ENCODE results near the gene ADPRM. TPM values are rescaled to one million over a fixed set of nuclear protein-coding genes. Genes with fewer than 3 reads are reported as not detected.

ADPRM gene
- total RNA-seq, 4 donors from 2014 or later: 2.8 to 16.2 (median 6.1) TPM

GRCh38 chr17:10668775-10669174 lies 28.6 kb upstream of the ADPRM start:
- H3K36me3 ChIP-seq: no peaks in the 10 kb centered on the region
- no peak overlapping the region for H3K4me3 ChIP-seq
- no peaks in the 10 kb centered on the region for H3K27me3 ChIP-seq
- no peak for DNase-seq
- 83 to 89% methylated on average over 1 of the region's 1 CpG for WGBS, 2 donors (ENCODE audit: low coverage in 1 of 2)
- no peak for TF ChIP-seq CTCF (IDR thresholded peaks at IDR 0.05)
- TF ChIP-seq EP300 (IDR thresholded peaks at IDR 0.05; ENCODE audit: low read depth): no peak
- no peak for TF ChIP-seq POLR2A (IDR thresholded peaks at IDR 0.05)
- TF ChIP-seq POLR2AphosphoS5 (IDR thresholded peaks at IDR 0.05): no peak
- H3K9me3 ChIP-seq: no peaks in the 10 kb centered on the region
- intact Hi-C loops (cut with DNase I; ENCODE audit: low total_unique reads) (no loop called here), in situ Hi-C loops (cut with MboI; ENCODE audit: low pct_ligation_motif_present in 1 of 4, low pct_unique_long_range_greater_than_20kb in 1 of 4, low sequenced_read_pairs in 3 of 4) (loop anchor here in 1 of 4 donors (25.0 kb wide), 1 partner anchor 106 kb away; no protein-coding TSS in a partner anchor)
- H3K4me1 ChIP-seq: no peaks in the 10 kb centered on the region
- no peak overlapping the region for H3K27ac ChIP-seq

GRCh38 chr17:10673312-10673711 lies 24.1 kb upstream of the ADPRM start:
- no peak for DNase-seq
- peak overlapping the region in 1 of 4 donors; percentile 38 for H3K27ac ChIP-seq
- H3K4me1 ChIP-seq: no peaks in the 10 kb centered on the region
- 93 to 95% methylated on average over 8 to 12 of the region's 12 CpGs for WGBS, 2 donors (ENCODE audit: low coverage in 1 of 2)
- intact Hi-C loops (cut with DNase I; ENCODE audit: low total_unique reads) (no loop called here), in situ Hi-C loops (cut with MboI; ENCODE audit: low pct_ligation_motif_present in 1 of 4, low pct_unique_long_range_greater_than_20kb in 1 of 4, low sequenced_read_pairs in 3 of 4) (loop anchor here in 1 of 4 donors (25.0 kb wide), 1 partner anchor 111 kb away; no protein-coding TSS in a partner anchor)
- no peaks in the 10 kb centered on the region for H3K9me3 ChIP-seq
- TF ChIP-seq POLR2A (IDR thresholded peaks at IDR 0.05) (no peak), POLR2AphosphoS5 (IDR thresholded peaks at IDR 0.05) (no peak), EP300 (IDR thresholded peaks at IDR 0.05; ENCODE audit: low read depth) (no peak), CTCF (IDR thresholded peaks at IDR 0.05) (no peak)
- H3K4me3 ChIP-seq: no peak overlapping the region
- H3K27me3 ChIP-seq: no peaks in the 10 kb centered on the region
- H3K36me3 ChIP-seq: peaks cover 0 to 16% (median 5%) of the 10 kb centered on the region in 4 donors

GRCh38 chr17:10674704-10675103 lies 22.7 kb upstream of the ADPRM start:
- DNase-seq: no peak
- no peak overlapping the region for H3K27ac ChIP-seq
- peaks cover 0 to 22% (median 8%) of the 10 kb centered on the region in 4 donors for H3K36me3 ChIP-seq
- no peaks in the 10 kb centered on the region for H3K4me1 ChIP-seq
- TF ChIP-seq EP300 (IDR thresholded peaks at IDR 0.05; ENCODE audit: low read depth): no peak
- in situ Hi-C loops (cut with MboI; ENCODE audit: low pct_ligation_motif_present in 1 of 4, low pct_unique_long_range_greater_than_20kb in 1 of 4, low sequenced_read_pairs in 3 of 4) (loop anchor here in 1 of 4 donors (25.0 kb wide), 1 partner anchor 112 kb away; no protein-coding TSS in a partner anchor), intact Hi-C loops (cut with DNase I; ENCODE audit: low total_unique reads) (no loop called here)
- no peak overlapping the region for H3K4me3 ChIP-seq
- 98 to 100% methylated on average over 2 to 4 of the region's 4 CpGs for WGBS, 2 donors (ENCODE audit: low coverage in 1 of 2)
- no peaks in the 10 kb centered on the region for H3K27me3 ChIP-seq
- H3K9me3 ChIP-seq: no peaks in the 10 kb centered on the region

GRCh38 chr17:10681866-10682446 lies 15.4 kb upstream of the ADPRM start:
- peaks cover 0 to 3% (median 0%) of the 10 kb centered on the region in 4 donors for H3K4me1 ChIP-seq
- DNase-seq: no peak

More at GRCh38 chr17:10681866-10682446, 15.4 kb upstream of the ADPRM start:
- no peak for TF ChIP-seq EP300 (IDR thresholded peaks at IDR 0.05; ENCODE audit: low read depth)
- no peak for TF ChIP-seq CTCF (IDR thresholded peaks at IDR 0.05)
- TF ChIP-seq POLR2AphosphoS5 (IDR thresholded peaks at IDR 0.05): no peak
- TF ChIP-seq POLR2A (IDR thresholded peaks at IDR 0.05): no peak
- Histone ChIP-seq H3K4me3 (no peak overlapping the region), H3K27ac (peak overlapping the region; percentile 3 to 33 (median 26)), H3K36me3 (peaks cover 0 to 48% (median 20%) of the 10 kb centered on the region in 4 donors), H3K9me3 (no peaks in the 10 kb centered on the region), H3K27me3 (no peaks in the 10 kb centered on the region)
- in situ Hi-C loops (cut with MboI; ENCODE audit: low pct_ligation_motif_present in 1 of 4, low pct_unique_long_range_greater_than_20kb in 1 of 4, low sequenced_read_pairs in 3 of 4): no loop called here
- 75 to 84% methylated on average over 6 to 7 of the region's 7 CpGs for WGBS, 2 donors (ENCODE audit: low coverage in 1 of 2)
- intact Hi-C loops (cut with DNase I; ENCODE audit: low total_unique reads): no loop called here

Data from transverse colon (tissue), 4 donors.